ENCODE measurements around the gene FBXL7.

DNA sequence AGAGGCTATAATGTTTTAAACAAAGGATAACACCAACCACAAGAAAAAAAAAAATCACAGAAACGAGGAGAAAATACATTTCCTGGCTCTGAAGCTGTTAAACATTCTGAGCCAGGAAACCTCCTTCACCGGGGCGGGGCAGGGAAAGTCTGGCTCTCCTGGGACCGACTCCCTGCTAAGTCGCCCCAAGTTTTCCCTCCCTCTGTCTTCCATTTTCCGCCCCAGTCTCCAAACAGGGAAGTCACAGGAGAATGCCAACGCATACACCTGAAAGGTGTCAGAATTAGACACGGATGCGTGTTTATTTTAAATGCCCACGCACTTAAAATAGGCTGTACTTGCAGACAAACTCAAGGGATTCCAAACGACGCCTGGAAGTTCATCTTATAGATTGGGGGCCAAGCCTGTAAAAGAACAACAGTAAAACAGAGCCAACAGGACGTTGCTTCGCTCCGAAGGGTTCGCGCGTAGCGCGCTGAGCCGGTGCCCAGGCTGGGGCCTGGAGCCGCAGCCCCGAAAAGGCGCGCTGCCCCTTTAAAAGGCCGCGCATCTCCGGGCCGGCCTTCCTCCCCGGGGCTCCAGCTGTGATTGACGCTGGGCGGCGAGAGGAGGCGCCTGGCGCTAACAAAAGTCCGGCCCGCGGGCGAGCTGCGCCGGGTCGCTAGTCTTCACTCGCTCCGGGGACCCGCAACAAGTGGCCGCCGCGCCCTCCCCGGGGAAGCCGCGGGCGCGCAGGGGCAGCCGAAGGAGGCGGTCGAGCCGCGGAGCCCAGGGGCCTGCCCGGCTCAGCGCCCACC is at the start of gene FBXL7:
- TF ChIP-seq, protein P1, sequence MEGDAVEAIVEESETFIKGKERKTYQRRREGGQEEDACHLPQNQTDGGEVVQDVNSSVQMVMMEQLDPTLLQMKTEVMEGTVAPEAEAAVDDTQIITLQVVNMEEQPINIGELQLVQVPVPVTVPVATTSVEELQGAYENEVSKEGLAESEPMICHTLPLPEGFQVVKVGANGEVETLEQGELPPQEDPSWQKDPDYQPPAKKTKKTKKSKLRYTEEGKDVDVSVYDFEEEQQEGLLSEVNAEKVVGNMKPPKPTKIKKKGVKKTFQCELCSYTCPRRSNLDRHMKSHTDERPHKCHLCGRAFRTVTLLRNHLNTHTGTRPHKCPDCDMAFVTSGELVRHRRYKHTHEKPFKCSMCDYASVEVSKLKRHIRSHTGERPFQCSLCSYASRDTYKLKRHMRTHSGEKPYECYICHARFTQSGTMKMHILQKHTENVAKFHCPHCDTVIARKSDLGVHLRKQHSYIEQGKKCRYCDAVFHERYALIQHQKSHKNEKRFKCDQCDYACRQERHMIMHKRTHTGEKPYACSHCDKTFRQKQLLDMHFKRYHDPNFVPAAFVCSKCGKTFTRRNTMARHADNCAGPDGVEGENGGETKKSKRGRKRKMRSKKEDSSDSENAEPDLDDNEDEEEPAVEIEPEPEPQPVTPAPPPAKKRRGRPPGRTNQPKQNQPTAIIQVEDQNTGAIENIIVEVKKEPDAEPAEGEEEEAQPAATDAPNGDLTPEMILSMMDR (IDR thresholded peaks at IDR 0.05 in 8 of 11, conservative IDR thresholded peaks at IDR 0.05 in 3 of 11): peak in 5 of 11 experiments; percentile 7 to 36 (median 14)
- TF ChIP-seq POLR2AphosphoS5 (IDR thresholded peaks at IDR 0.05) (peak; percentile 57 to 81 (median 79)), POLR2A (IDR thresholded peaks at IDR 0.05) (peak in 1 of 3 donors; percentile 24)

Measured in spleen (tissue), 7 donors.